ENCODE measurements around the gene TCF3.

Gene TCF3

DNA sequence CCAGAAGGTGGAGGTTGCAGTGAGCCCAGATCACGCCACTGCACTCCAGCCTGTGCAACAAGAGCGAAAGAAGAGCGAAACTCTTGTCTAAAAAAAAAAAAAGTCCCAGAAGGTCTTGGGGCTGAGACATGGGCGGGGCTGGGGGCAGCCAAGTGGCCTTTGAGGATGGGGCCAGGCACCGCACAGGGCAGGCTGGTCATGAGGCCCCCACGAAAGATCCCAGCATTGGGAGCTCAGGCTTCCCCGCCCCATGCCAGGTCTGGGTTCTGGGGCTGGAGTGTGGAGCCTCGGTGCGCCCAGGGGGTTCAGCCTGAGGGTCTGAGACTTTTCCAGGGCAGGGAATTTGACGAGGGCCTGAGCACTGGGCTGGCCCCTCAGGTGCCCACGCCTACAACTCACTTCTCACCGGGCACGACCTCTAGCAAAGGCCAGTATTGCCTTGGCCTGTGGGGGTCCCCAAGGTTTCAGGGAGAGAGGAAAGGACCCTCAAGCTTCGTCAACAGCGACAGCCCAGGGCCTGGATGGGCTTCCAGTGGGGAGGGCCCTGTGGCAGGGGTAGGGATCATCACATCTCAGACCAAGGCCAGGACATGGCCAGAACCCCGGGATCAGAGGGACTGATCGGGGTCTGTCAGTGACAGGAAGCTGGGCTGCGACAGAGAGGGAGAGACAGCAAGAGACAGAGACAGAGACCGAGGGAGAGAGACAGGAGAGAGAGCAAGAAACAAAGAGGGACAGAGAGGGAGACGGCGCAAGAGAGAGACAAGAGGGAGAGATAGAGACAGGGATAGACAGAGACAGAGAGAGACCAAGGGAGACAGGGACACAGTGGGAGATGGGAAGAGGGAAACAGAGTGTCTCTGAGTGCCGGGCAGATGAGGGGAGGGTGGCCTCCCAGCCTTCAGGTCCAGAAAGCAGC, 76.8 kb downstream of the TCF3 start:
- DNase-seq (ENCODE audit: extremely low read depth, low read depth): no peak
- TF ChIP-seq, protein P1, sequence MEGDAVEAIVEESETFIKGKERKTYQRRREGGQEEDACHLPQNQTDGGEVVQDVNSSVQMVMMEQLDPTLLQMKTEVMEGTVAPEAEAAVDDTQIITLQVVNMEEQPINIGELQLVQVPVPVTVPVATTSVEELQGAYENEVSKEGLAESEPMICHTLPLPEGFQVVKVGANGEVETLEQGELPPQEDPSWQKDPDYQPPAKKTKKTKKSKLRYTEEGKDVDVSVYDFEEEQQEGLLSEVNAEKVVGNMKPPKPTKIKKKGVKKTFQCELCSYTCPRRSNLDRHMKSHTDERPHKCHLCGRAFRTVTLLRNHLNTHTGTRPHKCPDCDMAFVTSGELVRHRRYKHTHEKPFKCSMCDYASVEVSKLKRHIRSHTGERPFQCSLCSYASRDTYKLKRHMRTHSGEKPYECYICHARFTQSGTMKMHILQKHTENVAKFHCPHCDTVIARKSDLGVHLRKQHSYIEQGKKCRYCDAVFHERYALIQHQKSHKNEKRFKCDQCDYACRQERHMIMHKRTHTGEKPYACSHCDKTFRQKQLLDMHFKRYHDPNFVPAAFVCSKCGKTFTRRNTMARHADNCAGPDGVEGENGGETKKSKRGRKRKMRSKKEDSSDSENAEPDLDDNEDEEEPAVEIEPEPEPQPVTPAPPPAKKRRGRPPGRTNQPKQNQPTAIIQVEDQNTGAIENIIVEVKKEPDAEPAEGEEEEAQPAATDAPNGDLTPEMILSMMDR (IDR thresholded peaks at IDR 0.05; ENCODE audit: low read depth, low read length, missing control alignments): no peak

DNA sequence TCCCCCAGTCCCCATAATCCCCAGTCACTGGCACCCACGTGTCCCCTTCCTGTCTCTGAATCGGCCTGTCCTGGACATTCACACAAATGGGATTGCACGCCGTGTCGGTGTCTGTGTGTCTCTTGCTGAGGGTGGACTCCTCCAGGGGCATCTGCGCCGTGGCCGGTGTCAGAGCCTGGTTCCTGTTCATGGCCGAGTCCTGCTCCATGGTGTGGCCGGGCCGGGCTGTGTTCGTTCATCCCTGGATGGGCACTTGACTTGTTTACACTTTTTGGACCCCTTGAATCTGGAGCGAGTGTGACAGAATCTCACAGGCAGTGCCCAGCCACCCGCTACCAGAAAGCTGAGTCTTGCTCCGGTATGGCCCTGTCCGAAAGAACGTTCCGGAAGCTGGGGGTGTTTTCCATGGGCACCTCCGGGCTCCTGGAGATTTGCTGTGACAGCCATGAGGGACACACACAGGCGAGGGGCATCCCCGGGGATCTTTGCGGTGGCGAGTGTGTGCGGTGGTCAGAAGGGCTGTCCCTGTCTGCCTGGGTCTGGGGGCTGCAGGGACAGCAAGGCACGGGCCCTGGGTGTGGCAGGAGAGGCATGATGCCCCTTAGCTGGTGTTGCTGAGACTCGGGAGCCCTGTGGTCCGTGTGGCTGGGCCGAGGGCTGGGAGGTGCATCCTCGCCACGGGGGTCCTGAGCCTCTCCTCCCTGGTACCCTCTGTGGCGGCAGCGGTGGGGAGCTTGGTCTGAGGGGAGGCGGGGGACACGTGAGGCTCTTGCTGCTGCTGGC, 77.9 kb downstream of the TCF3 start:
- TF ChIP-seq, protein P1 (IDR thresholded peaks at IDR 0.05; ENCODE audit: low read depth, low read length, missing control alignments): no peak
- H3K4me3 ChIP-seq (replicated peaks; ENCODE audit: low read depth, low read length): no peak overlapping the region
- no peak for DNase-seq (ENCODE audit: extremely low read depth, low read depth)

More for the DNA sequence above, 76.8 kb downstream of the TCF3 start:
- no peak overlapping the region for H3K4me3 ChIP-seq (replicated peaks; ENCODE audit: low read depth, low read length)

DNA sequence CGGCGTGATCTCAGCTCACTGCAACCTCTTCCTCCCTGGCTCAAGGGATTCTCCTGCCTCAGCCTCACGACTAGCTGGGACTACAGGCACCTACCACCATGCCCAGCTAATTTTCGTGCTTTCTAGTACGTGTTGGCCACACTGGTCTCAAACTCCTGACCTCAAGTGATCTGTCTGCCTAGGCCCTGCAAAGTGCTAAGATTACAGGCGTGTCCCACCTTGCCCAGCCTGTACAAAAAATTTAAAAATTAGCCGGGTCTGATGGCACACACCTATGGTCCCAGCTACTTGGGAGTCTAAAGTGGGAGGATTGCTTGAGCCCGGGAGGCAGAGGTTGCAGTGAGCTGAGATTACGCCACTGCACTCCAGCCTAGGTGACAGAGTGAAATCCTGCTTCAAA, 79.6 kb downstream of the TCF3 start:
- no peak for DNase-seq (ENCODE audit: extremely low read depth, low read depth)
- no peak overlapping the region for H3K4me3 ChIP-seq (replicated peaks; ENCODE audit: low read depth, low read length)
- TF ChIP-seq, protein P1 (IDR thresholded peaks at IDR 0.05; ENCODE audit: low read depth, low read length, missing control alignments): no peak

DNA sequence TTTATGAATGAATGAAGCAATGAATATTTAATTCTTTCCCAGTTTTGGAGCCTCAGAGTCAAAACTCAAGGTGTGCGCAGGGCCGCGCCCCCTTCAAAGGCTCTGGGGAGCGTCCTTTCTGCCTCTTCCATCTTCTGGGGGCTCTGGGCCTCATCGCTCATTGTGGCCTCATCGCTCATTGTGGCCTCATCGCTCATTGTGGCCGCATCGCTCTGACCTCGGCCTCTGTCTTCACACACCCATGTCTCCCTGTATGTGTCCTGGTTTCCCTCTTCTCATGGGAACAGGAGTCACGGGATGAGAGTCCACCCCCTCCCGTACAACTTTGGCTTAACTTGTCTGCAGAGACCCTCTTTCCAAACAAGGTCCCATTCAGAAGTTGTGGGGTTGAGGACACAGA, 81.1 kb downstream of the TCF3 start:
- TF ChIP-seq, protein P1 (IDR thresholded peaks at IDR 0.05; ENCODE audit: low read depth, low read length, missing control alignments): no peak
- DNase-seq (ENCODE audit: extremely low read depth, low read depth): no peak
- no peak overlapping the region for H3K4me3 ChIP-seq (replicated peaks; ENCODE audit: low read depth, low read length)

DNA sequence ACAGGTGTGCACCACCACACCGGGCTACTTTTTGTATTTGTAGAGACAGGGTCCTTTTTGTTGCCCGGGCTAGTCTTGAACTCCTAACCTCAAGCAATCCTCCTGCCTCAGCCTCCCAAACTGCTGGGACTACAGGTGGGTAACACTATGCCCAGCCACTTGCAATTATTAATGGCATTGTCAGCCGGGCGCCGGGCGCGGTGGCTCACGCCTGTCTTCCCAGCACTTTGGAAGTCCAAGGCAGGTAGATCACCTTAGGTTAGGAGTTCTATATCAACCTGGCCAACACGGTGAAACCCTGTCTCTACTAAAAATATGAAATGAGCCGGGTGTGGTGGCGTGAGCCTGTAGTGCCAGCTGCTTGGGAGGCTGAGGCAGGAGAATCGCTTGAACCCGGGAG, 81.6 kb downstream of the TCF3 start:
- TF ChIP-seq, protein P1 (IDR thresholded peaks at IDR 0.05; ENCODE audit: low read depth, low read length, missing control alignments): no peak
- no peak for DNase-seq (ENCODE audit: extremely low read depth, low read depth)
- no peak overlapping the region for H3K4me3 ChIP-seq (replicated peaks; ENCODE audit: low read depth, low read length)

DNA sequence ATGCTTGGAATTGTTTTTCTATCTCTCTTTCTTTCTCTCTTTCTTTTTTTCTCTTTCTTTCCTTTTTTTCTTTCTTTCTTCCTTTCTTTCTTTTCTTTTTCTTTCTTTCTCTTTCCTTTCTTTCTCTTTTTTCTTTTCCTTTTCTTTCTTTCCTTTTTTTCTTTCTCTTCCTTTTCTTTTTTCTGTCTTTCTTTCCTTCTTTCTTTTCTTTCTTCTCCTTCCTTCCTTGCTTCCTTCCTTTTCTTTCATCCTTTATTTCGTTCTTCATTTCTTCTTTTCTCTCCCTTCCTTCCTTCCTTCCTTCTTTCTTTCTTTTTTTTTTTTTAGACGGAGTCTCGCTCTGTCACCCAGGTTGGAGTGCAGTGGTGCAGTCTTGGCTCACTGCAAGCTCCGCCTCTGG, 82.4 kb downstream of the TCF3 start:
- TF ChIP-seq, protein P1 (IDR thresholded peaks at IDR 0.05; ENCODE audit: low read depth, low read length, missing control alignments): no peak
- DNase-seq (ENCODE audit: extremely low read depth, low read depth): no peak
- H3K4me3 ChIP-seq (replicated peaks; ENCODE audit: low read depth, low read length): no peak overlapping the region

Measured in HFF-Myc (cell line).